Osteoblast (primary cell): Measurements from ENCODE around the gene LCTL. TPM values are rescaled to one million over a fixed set of nuclear protein-coding genes. Genes with fewer than 3 reads are reported as not detected.

Experiments
- DNase-seq: peaks from one replicate; pipeline ENCODE4 v3.0.0; 2011; ENCODE audit warnings: low spot score, mixed read lengths; ENCODE audit not compliant: insufficient read length; ENCODE audit errors: missing footprints
- H2AFZ ChIP-seq: 2 replicates; pipeline ENCODE4 v1.6.0; 2011; ENCODE audit warnings: mild to moderate bottlenecking, low read length
- H3K27ac ChIP-seq: 2 replicates; pipeline ENCODE4 v1.5.1; 2011; ENCODE audit warnings: mild to moderate bottlenecking, low read depth, low read length, moderate library complexity
- H3K27me3 ChIP-seq: 2 replicates; pipeline ENCODE4 v1.6.0; 2012; ENCODE audit warnings: mild to moderate bottlenecking, control low read depth, inconsistent platforms, low read length, moderate library complexity; ENCODE audit not compliant: insufficient read depth
- H3K36me3 ChIP-seq: 2 replicates; pipeline ENCODE4 v1.5.1; 2011; ENCODE audit warnings: mild to moderate bottlenecking, low read length, control low read depth, moderate library complexity; ENCODE audit not compliant: insufficient read depth
- H3K4me1 ChIP-seq: 2 replicates; pipeline ENCODE4 v1.5.1; 2011; ENCODE audit warnings: mild to moderate bottlenecking, low read length, control low read depth, moderate library complexity; ENCODE audit not compliant: insufficient read depth
- H3K4me2 ChIP-seq: 2 replicates; pipeline ENCODE4 v1.6.0; 2011; ENCODE audit warnings: mild to moderate bottlenecking, low read length; ENCODE audit not compliant: insufficient read depth
- H3K4me3 ChIP-seq: fragments of 200-600 bp; sonication (generic); 3 replicates; pipeline ENCODE4 v1.5.1; 2012; ENCODE audit warnings: mild to moderate bottlenecking, low read length, inconsistent platforms; ENCODE audit not compliant: insufficient read depth
- H3K79me2 ChIP-seq: 2 replicates; pipeline ENCODE4 v1.6.0; 2012; ENCODE audit warnings: mild to moderate bottlenecking, low read length, control low read depth, inconsistent platforms; ENCODE audit not compliant: insufficient read depth
- H3K9me3 ChIP-seq: 2 replicates; pipeline ENCODE4 v1.5.1; 2011; ENCODE audit warnings: low read depth, low read length, control low read depth
- H4K20me1 ChIP-seq: 2 replicates; pipeline ENCODE4 v1.6.0; 2012; ENCODE audit warnings: mild to moderate bottlenecking, low read length, control low read depth; ENCODE audit not compliant: insufficient read depth
- CTCF ChIP-seq: IDR thresholded peaks from 2 replicates; pipeline ENCODE4 v1.5.1; 2011; ENCODE audit warnings: mild to moderate bottlenecking, low read depth, low read length, moderate library complexity; ENCODE audit errors: extremely low read depth
- total RNA-seq: library from RNA; depleted of rRNA; stranded (reverse); fragments of >200 nt; gene quantifications from 2 replicates; pipeline ENCODE4 v1.2.3, GENCODE V29; 2012

LCTL gene
- total RNA-seq, 1 donor, result 1.4 TPM

GRCh38 chr15:66515901-66516322 lies 49.9 kb downstream of the LCTL start:
- Histone ChIP-seq H2AFZ (no peak overlapping the region), H3K4me3 (no peak overlapping the region), H3K79me2 (no peaks in the 10 kb centered on the region), H3K27me3 (no peaks in the 10 kb centered on the region), H4K20me1 (no peaks in the 10 kb centered on the region), H3K27ac (no peak overlapping the region), H3K9me3 (no peaks in the 10 kb centered on the region), H3K4me2 (no peak overlapping the region), H3K4me1 (peaks cover 5% of the 10 kb centered on the region), H3K36me3 (peaks cover 9% of the 10 kb centered on the region)
- DNase-seq, result peak; percentile 84
- no peak for TF ChIP-seq CTCF

GRCh38 chr15:66514586-66514985 lies 51.2 kb downstream of the LCTL start:
- peaks cover 6% of the 10 kb centered on the region for H3K36me3 ChIP-seq

GRCh38 chr15:66508293-66508883 lies 57.4 kb downstream of the LCTL start:
- Histone ChIP-seq H3K4me1 (peaks cover 4% of the 10 kb centered on the region), H3K27ac (no peak overlapping the region), H4K20me1 (peaks cover 8% of the 10 kb centered on the region), H2AFZ (no peak overlapping the region), H3K4me3 (no peak overlapping the region), H3K79me2 (peaks cover 49% of the 10 kb centered on the region), H3K4me2 (no peak overlapping the region), H3K36me3 (peaks cover 7% of the 10 kb centered on the region), H3K27me3 (no peaks in the 10 kb centered on the region), H3K9me3 (no peaks in the 10 kb centered on the region)
- DNase-seq, result no peak
- TF ChIP-seq CTCF, result no peak

More at GRCh38 chr15:66514586-66514985, 51.2 kb downstream of the LCTL start:
- H3K79me2 ChIP-seq, result no peaks in the 10 kb centered on the region
- peaks cover 5% of the 10 kb centered on the region for H3K4me1 ChIP-seq
- no peaks in the 10 kb centered on the region for H4K20me1 ChIP-seq
- no peak overlapping the region for H3K4me3 ChIP-seq
- no peak overlapping the region for H3K4me2 ChIP-seq
- no peak for DNase-seq
- no peaks in the 10 kb centered on the region for H3K9me3 ChIP-seq
- no peak overlapping the region for H2AFZ ChIP-seq
- H3K27me3 ChIP-seq, result no peaks in the 10 kb centered on the region
- TF ChIP-seq CTCF, result no peak
- no peak overlapping the region for H3K27ac ChIP-seq

- DNase-seq, result no peak
- no peaks in the 10 kb centered on the region for H3K27me3 ChIP-seq
- H3K36me3 ChIP-seq, result peaks cover 30% of the 10 kb centered on the region
- no peak for TF ChIP-seq CTCF
- peak overlapping the region; percentile 92 for H3K27ac ChIP-seq
- H2AFZ ChIP-seq, result peak overlapping the region; percentile 90
- H3K4me1 ChIP-seq, result peaks cover 18% of the 10 kb centered on the region
- H3K79me2 ChIP-seq, result peaks cover 73% of the 10 kb centered on the region
- H3K4me3 ChIP-seq, result peak overlapping the region; percentile 78
- peak overlapping the region; percentile 93 for H3K4me2 ChIP-seq
- no peaks in the 10 kb centered on the region for H3K9me3 ChIP-seq
- H4K20me1 ChIP-seq, result peaks cover 30% of the 10 kb centered on the region
Measured at GRCh38 chr15:66505818-66506217, 60.0 kb downstream of the LCTL start.
